DMS53 treated with DMSO at 0.1 percent for 48 hours (cell line): ENCODE measurements around the gene GFY.
"Not testable (repeated sequence)": the region's sequence is repeated elsewhere in the genome, so short reads cannot be mapped to it uniquely, and the experiment has no call there.

Experiments
- DNase-seq: peaks from one replicate; lab custom pipeline; 2025; ENCODE audit not compliant: unreplicated experiment; lab: John Stamatoyannopoulos, UW

The GFY gene

DNA sequence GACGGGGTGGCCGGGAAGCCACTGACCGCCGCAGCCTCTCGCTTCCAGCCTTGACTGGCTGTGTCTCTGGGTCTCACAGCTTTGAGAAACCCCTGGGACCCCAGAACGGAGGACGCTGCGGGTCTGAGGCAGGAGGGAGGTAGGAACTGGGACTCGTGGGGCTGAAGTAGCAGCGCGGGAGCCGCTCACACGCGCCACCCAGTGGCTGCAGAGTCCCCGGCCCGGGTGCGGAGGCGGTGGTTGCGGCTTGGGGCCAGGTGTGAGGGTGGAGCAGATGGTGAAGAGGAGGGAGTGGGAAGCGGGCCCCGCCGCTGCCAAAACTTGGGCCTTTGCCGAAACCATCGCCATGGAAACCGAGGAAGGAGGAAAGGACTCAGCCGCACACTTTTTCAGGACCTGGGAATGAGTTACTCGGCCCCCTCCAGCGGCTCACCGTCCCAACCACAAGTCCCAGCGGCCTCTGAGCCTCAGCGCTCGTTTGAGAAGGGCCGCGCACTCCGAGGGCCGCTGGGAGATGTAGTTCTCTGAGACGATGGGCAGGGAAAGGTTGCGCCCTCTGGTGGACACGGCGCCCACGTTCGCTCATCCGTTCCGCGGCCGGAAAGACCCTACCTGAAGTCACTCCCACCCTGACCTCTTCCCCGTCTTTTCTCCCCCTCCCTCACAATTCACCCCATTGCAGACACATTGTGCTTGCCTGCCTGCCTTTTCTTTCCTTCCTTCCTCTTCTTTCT lies 18.3 kb downstream of the GFY start:
- peak; percentile 77 for DNase-seq

DNA sequence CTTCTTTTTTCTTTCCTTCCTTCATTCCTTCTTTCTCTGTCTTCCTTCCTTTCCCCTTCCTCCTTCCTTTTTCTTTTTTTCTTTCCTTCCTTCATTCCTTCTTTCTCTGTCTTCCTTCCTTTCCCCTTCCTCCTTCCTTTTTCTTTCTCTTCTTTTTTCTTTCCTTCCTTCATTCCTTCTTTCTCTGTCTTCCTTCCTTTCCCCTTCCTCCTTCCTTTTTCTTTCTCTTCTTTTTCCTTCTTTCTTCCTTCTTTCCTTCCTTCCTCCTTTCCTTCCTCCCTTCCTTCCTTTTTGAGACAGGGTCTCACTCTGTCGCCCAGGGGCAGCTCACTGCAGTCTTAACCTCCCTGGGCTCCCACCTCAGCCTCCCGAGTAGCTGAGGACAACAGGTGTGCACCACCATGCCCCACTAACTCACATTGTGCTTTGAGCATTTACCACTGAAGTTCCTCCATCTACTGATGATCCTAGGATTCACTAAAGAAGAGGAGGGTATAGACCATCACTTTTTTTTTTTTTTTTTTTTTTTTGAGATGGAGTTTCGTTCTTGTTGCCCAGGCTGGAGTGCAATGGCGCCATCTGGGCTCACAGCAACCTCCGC lies 19.0 kb downstream of the GFY start:
- not testable (repeated sequence) for DNase-seq

- DNase-seq: no peak
Measured at GRCh38 chr19:49445997-49446396, 20.8 kb downstream of the GFY start.

DNA sequence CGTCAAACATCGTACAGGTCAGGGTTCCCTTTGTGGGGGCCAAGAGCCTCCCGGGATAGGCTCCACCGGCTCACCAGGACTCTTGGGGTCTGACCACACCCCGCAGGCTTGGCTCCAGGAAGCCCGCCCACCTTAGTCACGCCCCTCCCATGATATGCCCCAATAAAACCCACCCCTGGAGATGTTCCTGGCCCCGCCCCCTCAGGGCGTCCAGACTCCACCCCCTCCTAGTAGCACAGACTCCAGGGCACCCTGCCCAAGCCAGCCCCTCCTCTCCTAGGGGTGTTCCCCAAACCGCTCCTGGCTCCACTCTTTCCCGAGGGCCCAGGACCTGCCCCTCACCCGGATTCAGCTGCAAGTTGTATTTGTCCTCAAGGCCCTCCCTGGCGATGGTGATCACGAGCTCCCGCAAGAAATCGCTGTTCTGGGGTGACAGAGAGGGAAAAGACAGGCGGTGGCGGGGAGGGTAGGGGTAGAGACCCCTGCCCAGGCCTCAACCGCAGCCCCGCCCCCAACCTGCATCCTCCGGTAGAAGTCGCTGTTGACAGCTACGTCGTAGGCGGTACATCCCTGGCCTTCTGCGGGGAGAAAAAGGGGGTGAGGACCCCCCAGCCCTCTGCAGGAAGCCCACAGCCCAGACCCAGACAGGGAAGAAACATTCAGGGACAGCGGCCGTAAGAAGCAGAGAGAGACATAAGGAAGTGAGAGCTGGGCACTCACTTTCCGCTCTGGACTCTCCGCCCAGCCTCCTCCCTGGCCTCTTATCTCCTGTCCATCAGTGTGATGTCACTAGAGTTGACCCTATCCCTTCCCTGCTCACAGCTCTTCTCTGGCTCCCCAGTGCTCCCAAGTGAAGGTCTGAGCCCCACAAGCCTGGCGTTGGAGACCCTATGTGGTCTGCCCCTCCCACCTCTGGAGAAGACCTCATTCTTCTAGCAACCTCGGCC lies 22.6 kb downstream of the GFY start:
- no peak for DNase-seq

- DNase-seq: no peak
Measured at GRCh38 chr19:49448432-49448786, 23.2 kb downstream of the GFY start.

DNA sequence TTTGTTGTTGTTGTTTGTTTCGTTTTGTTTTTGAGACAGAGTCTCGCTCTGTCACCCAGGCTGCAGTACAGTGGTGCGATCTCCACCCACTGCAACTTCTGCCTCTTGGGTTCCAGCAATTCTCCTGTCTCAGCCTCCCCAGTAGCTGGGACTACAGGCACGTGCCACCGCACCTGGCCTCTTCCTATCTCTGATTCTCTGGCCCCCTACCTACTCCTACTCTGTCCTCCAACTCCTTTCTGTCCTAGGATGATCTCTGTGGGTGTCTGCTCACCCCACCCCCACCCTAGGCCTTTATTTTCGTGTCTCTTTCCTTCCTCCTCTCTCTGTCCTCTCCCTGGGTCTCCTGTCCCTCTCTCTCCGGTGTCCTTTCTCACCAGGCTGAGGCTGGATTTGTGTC lies 25.2 kb downstream of the GFY start:
- DNase-seq: no peak

- DNase-seq: peak; percentile 96
Measured at GRCh38 chr19:49451430-49452181, 26.4 kb downstream of the GFY start, which contains the start of gene PIH1D1. Gene PIH1D1, minus strand, starts transcription at chr19:49451814. Its CDS starts 240 bp downstream, at chr19:49451574.

DNA sequence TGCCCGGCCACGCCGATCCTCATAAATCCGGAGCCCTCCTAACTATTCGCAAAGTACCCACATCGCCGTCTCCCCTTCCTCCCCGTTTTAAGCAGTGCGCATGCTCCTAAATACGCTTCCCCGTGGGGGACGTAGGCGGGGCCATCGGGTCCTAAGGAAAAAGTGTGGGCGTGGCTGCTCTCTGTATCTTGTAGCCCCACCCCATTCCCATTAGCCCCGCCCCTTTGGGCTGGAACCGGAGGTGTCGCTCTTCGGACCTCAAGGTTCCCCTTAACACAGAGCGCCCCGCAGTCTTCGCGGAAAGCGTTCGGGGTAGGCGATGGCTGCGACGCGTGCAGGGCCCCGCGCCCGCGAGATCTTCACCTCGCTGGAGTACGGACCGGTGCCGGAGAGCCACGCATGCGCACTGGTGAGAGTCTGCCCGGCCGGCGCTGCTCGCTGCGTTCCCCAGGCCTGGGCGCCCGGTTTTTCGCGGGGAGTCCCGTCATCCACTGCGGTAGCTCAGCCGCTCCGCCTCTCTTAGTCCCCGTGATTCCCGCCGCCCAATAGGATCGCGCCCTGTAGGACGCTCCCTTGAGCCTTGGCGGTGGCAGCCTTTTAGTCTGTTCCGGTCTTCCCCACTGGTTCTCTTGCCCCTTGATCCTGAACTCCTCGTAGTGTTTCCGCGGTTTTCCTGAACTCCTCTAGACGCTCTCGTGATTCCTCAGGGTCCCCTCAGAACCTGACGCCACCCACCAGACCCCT lies 28.0 kb downstream of the GFY start, which contains the start of gene ALDH16A1:
Gene ALDH16A1 (plus strand): TSS at position 213 of the 744 bp plus-strand sequence. CDS start 107 bp downstream, at position 320.
- DNase-seq: peak; percentile 90

GRCh38 chr19:49453757-49454240 lies 28.6 kb downstream of the GFY start:
- no peak for DNase-seq

DNA sequence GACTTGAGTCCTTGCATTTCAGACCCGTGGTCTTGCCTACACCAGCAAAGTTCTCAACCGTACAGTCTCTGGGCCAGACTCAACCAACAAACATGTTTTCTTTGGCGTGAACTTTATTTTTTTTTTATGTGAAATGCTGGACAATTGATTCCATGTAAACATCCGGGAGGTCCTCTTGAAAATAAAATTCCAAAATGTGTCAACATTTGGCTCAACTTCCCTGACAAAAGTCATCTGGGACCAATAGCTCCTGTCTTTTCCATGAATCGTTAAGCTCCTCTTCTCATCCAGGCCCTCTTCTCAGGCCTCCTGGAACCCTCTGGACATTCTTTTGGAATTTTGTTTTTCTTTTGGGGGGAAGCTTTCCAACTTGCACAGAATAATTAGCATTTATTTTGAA lies 30.6 kb downstream of the GFY start:
- DNase-seq: no peak

DNA sequence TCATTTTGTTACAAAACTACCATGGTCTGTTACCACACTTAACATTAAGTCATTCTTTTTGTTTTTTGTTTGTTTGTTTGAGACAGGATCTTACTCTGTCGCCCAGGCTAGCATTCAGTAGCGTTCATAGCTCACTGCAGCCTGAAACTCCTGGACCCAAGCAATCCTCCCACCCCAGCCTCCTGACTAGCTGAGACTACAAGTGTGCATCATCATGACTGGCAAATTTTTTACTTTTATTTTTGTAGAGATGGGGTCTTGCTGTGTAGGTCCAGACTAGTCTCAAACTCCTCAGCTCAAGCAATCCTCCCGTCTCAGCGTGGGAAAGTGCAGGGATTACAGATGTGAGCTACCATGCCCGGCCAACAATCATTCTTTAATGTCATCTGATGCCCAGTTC lies 31.1 kb downstream of the GFY start:
- no peak for DNase-seq

DNA sequence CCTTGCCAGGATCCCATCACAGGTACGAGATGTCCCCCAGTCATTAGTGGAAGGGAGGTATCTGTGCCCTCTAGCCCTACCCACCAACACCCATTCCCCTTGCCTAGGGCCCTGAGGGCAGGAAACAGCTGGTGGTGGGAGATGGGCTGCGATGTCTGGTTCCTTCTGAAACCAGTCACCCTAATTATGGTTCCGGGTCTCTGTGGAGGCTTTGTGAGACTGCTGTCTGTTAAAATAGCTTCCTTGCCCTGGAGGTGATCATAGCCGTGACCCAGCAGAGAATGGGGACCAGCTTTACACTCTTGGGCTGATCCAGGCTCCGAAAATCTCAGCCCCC lies 33.3 kb downstream of the GFY start:
- no peak for DNase-seq

- no peak for DNase-seq
Measured at GRCh38 chr19:49459388-49459787, 34.2 kb downstream of the GFY start.

- not testable (repeated sequence) for DNase-seq
Measured at GRCh38 chr19:49461130-49461529, 35.9 kb downstream of the GFY start.

GRCh38 chr19:49461656-49462055 lies 36.5 kb downstream of the GFY start:
- no peak for DNase-seq

DNA sequence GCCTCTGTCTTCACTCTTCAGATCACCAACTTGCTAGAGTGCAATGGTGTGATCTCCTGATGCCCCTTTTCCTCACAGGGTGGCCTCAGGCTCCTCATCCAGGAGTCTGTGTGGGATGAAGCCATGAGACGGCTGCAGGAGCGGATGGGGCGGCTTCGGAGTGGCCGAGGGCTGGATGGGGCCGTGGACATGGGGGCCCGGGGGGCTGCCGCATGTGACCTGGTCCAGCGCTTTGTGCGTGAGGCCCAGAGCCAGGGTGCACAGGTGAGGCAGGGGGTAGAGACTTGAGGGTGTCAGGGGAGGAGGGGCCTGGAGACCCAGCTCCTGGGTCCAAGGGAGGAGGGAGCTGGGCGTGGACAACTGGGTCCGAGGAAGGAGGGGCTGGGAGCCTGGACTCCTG lies 37.3 kb downstream of the GFY start:
- DNase-seq: no peak

DNA sequence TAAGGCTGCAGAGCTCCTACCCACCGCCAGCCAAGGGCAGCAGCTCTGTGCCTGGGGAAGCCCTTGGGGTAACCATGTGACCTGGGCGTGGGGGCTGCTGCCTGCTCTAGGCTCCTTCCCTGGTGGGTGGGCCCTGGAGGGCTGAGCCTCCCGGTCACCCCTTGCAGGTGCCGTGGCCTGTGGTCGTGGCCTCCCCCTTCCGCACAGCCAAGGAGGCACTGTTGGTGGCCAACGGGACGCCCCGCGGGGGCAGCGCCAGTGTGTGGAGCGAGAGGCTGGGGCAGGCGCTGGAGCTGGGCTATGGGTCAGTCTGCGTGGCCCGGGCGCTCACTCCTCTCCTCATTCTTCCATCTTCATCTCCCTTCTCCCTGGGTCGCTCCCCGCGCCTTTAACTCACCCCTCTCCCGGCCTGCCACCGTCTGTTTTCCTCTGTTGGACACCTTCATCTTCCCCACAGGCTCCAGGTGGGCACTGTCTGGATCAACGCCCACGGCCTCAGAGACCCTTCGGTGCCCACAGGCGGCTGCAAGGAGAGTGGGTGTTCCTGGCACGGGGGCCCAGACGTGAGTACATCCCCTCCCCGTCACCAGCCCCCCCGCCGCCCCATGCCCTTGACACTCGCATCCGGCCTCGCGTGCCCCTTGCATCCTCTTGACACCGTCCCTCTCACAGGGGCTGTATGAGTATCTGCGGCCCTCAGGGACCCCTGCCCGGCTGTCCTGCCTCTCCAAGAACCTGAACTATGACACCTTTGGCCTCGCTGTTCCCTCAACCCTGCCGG lies 39.0 kb downstream of the GFY start:
- no peak for DNase-seq

DNA sequence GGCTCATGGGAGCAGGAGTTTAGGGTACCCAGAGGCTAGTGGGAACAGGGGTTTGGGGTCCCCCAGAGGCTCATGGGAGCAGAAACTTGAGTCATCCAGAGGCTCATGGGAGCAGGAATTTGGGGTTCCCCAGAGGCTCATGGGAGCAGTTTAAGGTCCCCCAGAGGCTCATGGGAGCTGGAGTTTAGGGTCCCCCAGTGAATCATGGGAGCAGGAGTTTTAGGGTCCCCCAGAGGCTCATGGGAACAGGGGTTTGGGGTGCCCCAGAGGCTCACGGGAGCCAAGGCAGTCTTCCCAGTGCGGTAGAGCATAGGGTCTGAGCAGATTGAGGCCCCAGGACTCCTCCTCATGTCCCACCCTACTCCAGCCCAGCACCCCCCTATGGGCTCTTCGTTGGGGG lies 40.2 kb downstream of the GFY start:
- no peak for DNase-seq

- no peak for DNase-seq
Measured at GRCh38 chr19:49468199-49468598, 43.0 kb downstream of the GFY start.
